Transverse colon (tissue), 4 donors: Measurements from ENCODE around the gene KARS1. TPM values are rescaled to one million over a fixed set of nuclear protein-coding genes. Genes with fewer than 3 reads are reported as not detected.

Source experiments
- DNase-seq: peaks from one replicate; pipeline ENCODE4 v3.0.0-alpha.2; 2019
- H3K27ac ChIP-seq, 4 donors: fragments of 200-600 bp; sonication (generic); 2 replicates each; pipeline ENCODE4 v1.5.1; 2016 to 2018; ENCODE audit warnings: inconsistent platforms in 4 of 4
- H3K27me3 ChIP-seq: fragments of 200-600 bp; sonication (generic); 2 replicates; pipeline ENCODE4 v1.5.1; 2017; ENCODE audit warnings: inconsistent platforms
- H3K36me3 ChIP-seq, 4 donors: fragments of 200-600 bp; sonication (generic); 2 replicates each; pipeline ENCODE4 v1.5.1; 2017 to 2019; ENCODE audit warnings: inconsistent platforms in 4 of 4
- H3K4me1 ChIP-seq, 4 donors: fragments of 200-600 bp; sonication (generic); 2 replicates each; pipeline ENCODE4 v1.5.1; 2017 to 2020; ENCODE audit warnings: inconsistent platforms in 4 of 4
- H3K4me3 ChIP-seq, 4 donors: fragments of 200-600 bp; sonication (generic); 1 replicate in 1 of 4; 2 replicates in 3 of 4; pipeline versions ENCODE4 v1.5.1 to v1.6.1; 2017 to 2019; ENCODE audit warnings: inconsistent platforms in 4 of 4
- H3K9me3 ChIP-seq, 2 donors: fragments of 200-600 bp; sonication (generic); 2 replicates each; pipeline ENCODE4 v1.5.1; 2017 to 2019; ENCODE audit warnings: inconsistent platforms in 2 of 2
- EP300 ChIP-seq: sonication (generic); formaldehyde crosslinking; IDR thresholded peaks from one replicate; pipeline ENCODE4 v1.6.1; 2017; ENCODE audit warnings: antibody characterized with exemption, low read depth
- POLR2A ChIP-seq: fragments of 450-650 bp; IDR thresholded peaks from one replicate; pipeline ENCODE4 v1.6.1; 2016; ENCODE audit warnings: antibody characterized with exemption, mild to moderate bottlenecking, moderate library complexity
- POLR2AphosphoS5 ChIP-seq, 3 donors: sonication (generic); formaldehyde crosslinking; IDR thresholded peaks; one replicate each; pipeline ENCODE4 v1.6.1; 2016; ENCODE audit warnings: antibody characterized with exemption in 3 of 3
- WGBS, 2 donors: methylation state at CpG; one replicate each; pipeline ENCODE4 v1.1.5; 2018; ENCODE audit warnings: low coverage in 1 of 2; 5-methylcytosine and 5-hydroxymethylcytosine counted together
- in situ Hi-C, 4 donors: fragments of 200-750 bp; cut with MboI; loops; one replicate each; pipeline versions ENCODE4 v1.15.0 to v1.15.1; 2017; ENCODE audit warnings: low sequenced_read_pairs in 3 of 4, low pct_ligation_motif_present in 1 of 4, low pct_unique_long_range_greater_than_20kb in 1 of 4
- intact Hi-C: fragments of 100-400 bp; cut with DNase I; formaldehyde crosslinking; loops from one replicate; pipeline ENCODE4 v1.15.1; 2023; ENCODE audit warnings: low total_unique reads
- total RNA-seq, 4 donors: library from RNA; depleted of rRNA; stranded (reverse); fragments of >200 nt; gene quantifications; one replicate each; pipeline ENCODE4 v1.1.0, GENCODE V29; 2016
- TF ChIP-seq, protein P1 (sequence below), 5 experiments: fragments of 200-600 bp in 3 of 5; fragments of 450-650 bp in 2 of 5; sonication (generic) in 3 of 5; IDR thresholded peaks; 1 replicate in 2 of 5; 2 replicates in 3 of 5; pipeline ENCODE4 v1.5.1; 2016 to 2017; ENCODE audit warnings: antibody characterized with exemption in 5 of 5, inconsistent platforms in 3 of 5, mild to moderate bottlenecking in 2 of 5, moderate library complexity in 1 of 5

The KARS1 gene
- total RNA-seq, 4 donors from 2014 or later, result 15.3 to 86.5 (median 76.4) TPM

DNA sequence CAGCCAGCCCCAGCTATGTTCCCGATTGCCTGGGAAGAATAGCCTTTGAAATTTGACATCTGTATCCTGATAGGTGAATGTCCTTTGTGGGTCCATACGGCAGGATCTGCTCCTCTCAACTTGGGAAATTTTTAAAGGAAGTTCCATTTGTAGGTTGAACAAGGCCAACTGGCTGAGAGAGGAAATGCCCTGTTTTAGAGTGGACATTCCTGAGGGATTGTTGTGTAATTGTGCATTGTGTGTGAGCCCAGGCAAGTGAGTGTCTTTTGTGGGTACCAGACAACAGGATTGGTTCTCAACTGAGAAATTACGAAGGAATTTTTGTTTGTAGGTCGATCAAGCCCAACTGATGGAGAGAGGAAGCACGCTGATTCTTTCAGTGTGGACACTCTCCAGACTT is 31.9 kb upstream of the KARS1 start:
- WGBS, 2 donors, result 86 to 91% methylated on average over 5 of the region's 5 CpGs
- H3K27me3 ChIP-seq, result no peaks in the 10 kb centered on the region
- H3K9me3 ChIP-seq, result no peaks in the 10 kb centered on the region
- H3K27ac ChIP-seq, result no peak overlapping the region
- no peaks in the 10 kb centered on the region for H3K4me1 ChIP-seq
- in situ Hi-C loops, result no loop called here
- intact Hi-C loops, result no loop called here
- no peaks in the 10 kb centered on the region for H3K36me3 ChIP-seq
- DNase-seq, result no peak
- H3K4me3 ChIP-seq, result no peak overlapping the region
- TF ChIP-seq POLR2AphosphoS5 (IDR thresholded peaks at IDR 0.05) (no peak), EP300 (no peak), POLR2A (no peak)
- TF ChIP-seq, protein P1, sequence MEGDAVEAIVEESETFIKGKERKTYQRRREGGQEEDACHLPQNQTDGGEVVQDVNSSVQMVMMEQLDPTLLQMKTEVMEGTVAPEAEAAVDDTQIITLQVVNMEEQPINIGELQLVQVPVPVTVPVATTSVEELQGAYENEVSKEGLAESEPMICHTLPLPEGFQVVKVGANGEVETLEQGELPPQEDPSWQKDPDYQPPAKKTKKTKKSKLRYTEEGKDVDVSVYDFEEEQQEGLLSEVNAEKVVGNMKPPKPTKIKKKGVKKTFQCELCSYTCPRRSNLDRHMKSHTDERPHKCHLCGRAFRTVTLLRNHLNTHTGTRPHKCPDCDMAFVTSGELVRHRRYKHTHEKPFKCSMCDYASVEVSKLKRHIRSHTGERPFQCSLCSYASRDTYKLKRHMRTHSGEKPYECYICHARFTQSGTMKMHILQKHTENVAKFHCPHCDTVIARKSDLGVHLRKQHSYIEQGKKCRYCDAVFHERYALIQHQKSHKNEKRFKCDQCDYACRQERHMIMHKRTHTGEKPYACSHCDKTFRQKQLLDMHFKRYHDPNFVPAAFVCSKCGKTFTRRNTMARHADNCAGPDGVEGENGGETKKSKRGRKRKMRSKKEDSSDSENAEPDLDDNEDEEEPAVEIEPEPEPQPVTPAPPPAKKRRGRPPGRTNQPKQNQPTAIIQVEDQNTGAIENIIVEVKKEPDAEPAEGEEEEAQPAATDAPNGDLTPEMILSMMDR (IDR thresholded peaks at IDR 0.05), result no peak

- H3K9me3 ChIP-seq, result no peaks in the 10 kb centered on the region
- H3K4me3 ChIP-seq, result no peak within 1 kb of the TSS
- intact Hi-C loops (no loop called here), in situ Hi-C loops (no loop called here)
- no peak within 1 kb of the TSS for H3K27ac ChIP-seq
- H3K36me3 ChIP-seq, result no peaks in the 10 kb centered on the region
- no peaks in the 10 kb centered on the region for H3K4me1 ChIP-seq
- H3K27me3 ChIP-seq, result no peaks in the 10 kb centered on the region
- WGBS, 2 donors, result 94 to 96% methylated on average over 4 of the region's 4 CpGs
- TF ChIP-seq EP300 (no peak), POLR2AphosphoS5 (IDR thresholded peaks at IDR 0.05) (no peak), POLR2A (no peak)
- TF ChIP-seq, protein P1 (IDR thresholded peaks at IDR 0.05), result no peak
- DNase-seq, result no peak
Measured at GRCh38 chr16:75676909-75677308, 29.4 kb upstream of the KARS1 start, which contains the start of gene CPHXL2. Gene CPHXL2, minus strand, starts transcription at chr16:75677009. Its CDS starts 10 bp downstream, at chr16:75676999.

DNA sequence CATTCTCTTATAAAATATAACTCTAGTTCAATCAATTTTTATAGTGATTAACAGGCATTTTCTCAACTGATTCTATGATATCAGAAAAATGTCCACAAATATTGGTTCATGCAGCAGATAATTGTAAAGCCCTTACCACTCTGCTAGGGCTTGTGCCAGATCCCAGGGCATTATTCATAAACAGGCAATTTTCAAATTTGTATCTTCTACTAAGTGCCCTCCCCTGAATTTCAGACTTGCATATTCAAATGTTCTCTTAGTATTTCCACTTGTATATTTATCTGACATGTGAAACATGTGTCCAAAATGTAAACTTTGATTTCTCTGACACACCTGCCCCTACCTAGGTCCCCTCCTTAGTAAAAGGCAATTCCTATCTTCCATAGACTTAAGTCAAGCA is 20.0 kb upstream of the KARS1 start:
- TF ChIP-seq POLR2A (no peak), POLR2AphosphoS5 (IDR thresholded peaks at IDR 0.05) (no peak), EP300 (no peak)
- TF ChIP-seq, protein P1 (IDR thresholded peaks at IDR 0.05), result no peak
- H3K4me3 ChIP-seq, result no peak overlapping the region
- H3K27me3 ChIP-seq, result no peaks in the 10 kb centered on the region
- in situ Hi-C loops, result loop anchor here in 1 of 4 donors (25.0 kb wide), 1 partner anchor 95 kb away; no protein-coding TSS in a partner anchor
- H3K36me3 ChIP-seq, result no peaks in the 10 kb centered on the region
- no peaks in the 10 kb centered on the region for H3K4me1 ChIP-seq
- no peaks in the 10 kb centered on the region for H3K9me3 ChIP-seq
- DNase-seq, result no peak
- intact Hi-C loops, result no loop called here
- no peak overlapping the region for H3K27ac ChIP-seq

- in situ Hi-C loops, result loop anchor here in 1 of 4 donors (25.0 kb wide), 1 partner anchor 101 kb away; no protein-coding TSS in a partner anchor
- H3K27me3 ChIP-seq, result no peaks in the 10 kb centered on the region
- 67 to 68% methylated on average over 2 to 4 of the region's 4 CpGs for WGBS, 2 donors
- H3K27ac ChIP-seq, result no peak overlapping the region
- no peak for DNase-seq
- no peaks in the 10 kb centered on the region for H3K4me1 ChIP-seq
- no peaks in the 10 kb centered on the region for H3K9me3 ChIP-seq
- TF ChIP-seq EP300, result no peak
- no peak for TF ChIP-seq POLR2AphosphoS5 (IDR thresholded peaks at IDR 0.05)
- TF ChIP-seq POLR2A, result no peak
- TF ChIP-seq, protein P1 (IDR thresholded peaks at IDR 0.05), result no peak
- intact Hi-C loops, result no loop called here
- H3K4me3 ChIP-seq, result no peak overlapping the region
- H3K36me3 ChIP-seq, result peaks cover 0 to 26% (median 10%) of the 10 kb centered on the region in 4 donors
Measured at GRCh38 chr16:75660726-75661302, 13.3 kb upstream of the KARS1 start.
